IMR-90 (cell line): Measurements from ENCODE around the gene BTG4.

Experiments used
- BHLHE40 ChIP-seq: fragments of 150-350 bp; IDR thresholded peaks from 2 replicates; pipeline ENCODE4 v1.6.1; 2016; ENCODE audit warnings: mild to moderate bottlenecking, low read depth, low read length
- CHD1 ChIP-seq: IDR thresholded peaks from 2 replicates; pipeline ENCODE4 v1.6.1; 2012; ENCODE audit warnings: low read depth, low read length, improper control_type of control experiment
- MAFK ChIP-seq: IDR thresholded peaks from 2 replicates; pipeline ENCODE4 v1.6.1; 2012; ENCODE audit warnings: low read depth, low read length, improper control_type of control experiment
- MXI1 ChIP-seq: IDR thresholded peaks from 2 replicates; pipeline ENCODE4 v1.6.1; 2012; ENCODE audit warnings: low read depth, mild to moderate bottlenecking, low read length, moderate library complexity, borderline replicate concordance
- POLR2A ChIP-seq: IDR thresholded peaks from 2 replicates; pipeline ENCODE4 v1.6.1; 2012; ENCODE audit warnings: mild to moderate bottlenecking, low read depth, low read length
- RCOR1 ChIP-seq: IDR thresholded peaks from 2 replicates; pipeline ENCODE4 v1.6.1; 2012; ENCODE audit warnings: mild to moderate bottlenecking, low read length, improper control_type of control experiment; ENCODE audit not compliant: insufficient replicate concordance
- TF ChIP-seq, protein P1 (sequence below): conservative IDR thresholded peaks from 2 replicates; pipeline ENCODE4 v1.5.1; 2012; ENCODE audit warnings: mild to moderate bottlenecking, low read depth, low read length, improper control_type of control experiment

GRCh38 chr11:111531136-111531535 is 18.9 kb upstream of the BTG4 start:
- no peak for TF ChIP-seq RCOR1
- TF ChIP-seq, protein P1, sequence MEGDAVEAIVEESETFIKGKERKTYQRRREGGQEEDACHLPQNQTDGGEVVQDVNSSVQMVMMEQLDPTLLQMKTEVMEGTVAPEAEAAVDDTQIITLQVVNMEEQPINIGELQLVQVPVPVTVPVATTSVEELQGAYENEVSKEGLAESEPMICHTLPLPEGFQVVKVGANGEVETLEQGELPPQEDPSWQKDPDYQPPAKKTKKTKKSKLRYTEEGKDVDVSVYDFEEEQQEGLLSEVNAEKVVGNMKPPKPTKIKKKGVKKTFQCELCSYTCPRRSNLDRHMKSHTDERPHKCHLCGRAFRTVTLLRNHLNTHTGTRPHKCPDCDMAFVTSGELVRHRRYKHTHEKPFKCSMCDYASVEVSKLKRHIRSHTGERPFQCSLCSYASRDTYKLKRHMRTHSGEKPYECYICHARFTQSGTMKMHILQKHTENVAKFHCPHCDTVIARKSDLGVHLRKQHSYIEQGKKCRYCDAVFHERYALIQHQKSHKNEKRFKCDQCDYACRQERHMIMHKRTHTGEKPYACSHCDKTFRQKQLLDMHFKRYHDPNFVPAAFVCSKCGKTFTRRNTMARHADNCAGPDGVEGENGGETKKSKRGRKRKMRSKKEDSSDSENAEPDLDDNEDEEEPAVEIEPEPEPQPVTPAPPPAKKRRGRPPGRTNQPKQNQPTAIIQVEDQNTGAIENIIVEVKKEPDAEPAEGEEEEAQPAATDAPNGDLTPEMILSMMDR, result no peak
- TF ChIP-seq CHD1, result no peak
- TF ChIP-seq MAFK, result no peak
- TF ChIP-seq POLR2A, result no peak
- no peak for TF ChIP-seq BHLHE40
- no peak for TF ChIP-seq MXI1
